CD14-positive monocyte (primary cell): Measurements from ENCODE around the gene ARHGEF1. TPM values are rescaled to one million over a fixed set of nuclear protein-coding genes. Genes with fewer than 3 reads are reported as not detected.
A peak's percentile ranks its signal among the peaks of the same experiment; 100 is the strongest.

ENCODE experiments used
- DNase-seq, 3 donors: peaks; one replicate each; pipeline ENCODE4 v3.0.0-alpha.2; 2011 to 2022
- H2AFZ ChIP-seq: 2 replicates; pipeline ENCODE4 v1.6.0; 2012; ENCODE audit warnings: mild to moderate bottlenecking, low read depth, low read length, inconsistent platforms; ENCODE audit not compliant: insufficient read depth, poor library complexity, severe bottlenecking
- H3K27ac ChIP-seq, 2 donors: 1 replicate in 1 of 2; 2 replicates in 1 of 2; pipeline ENCODE4 v1.5.1; 2012 to 2013; ENCODE audit warnings: low read length in 2 of 2, control low read depth in 1 of 2, inconsistent platforms in 1 of 2, low read depth in 1 of 2, mild to moderate bottlenecking in 1 of 2
- H3K27me3 ChIP-seq, 2 donors: one replicate each; pipeline versions ENCODE4 v1.6.0 to v1.6.1; 2011 to 2013; ENCODE audit warnings: low read length in 2 of 2; ENCODE audit not compliant: control insufficient read depth in 2 of 2, insufficient read depth in 2 of 2
- H3K36me3 ChIP-seq, 2 donors: replicated peaks in 1 of 2; 1 replicate in 1 of 2; 2 replicates in 1 of 2; pipeline versions ENCODE4 v1.5.1 to v1.6.1; 2012 to 2013; ENCODE audit warnings: low read length in 2 of 2, control low read depth in 1 of 2, inconsistent platforms in 1 of 2, mild to moderate bottlenecking in 1 of 2; ENCODE audit not compliant: insufficient read depth in 2 of 2, control insufficient read depth in 1 of 2
- H3K4me1 ChIP-seq, 2 donors: 1 replicate in 1 of 2; 2 replicates in 1 of 2; pipeline versions ENCODE4 v1.5.1 to v1.6.1; 2012 to 2013; ENCODE audit warnings: low read length in 2 of 2, control low read depth in 1 of 2, inconsistent platforms in 1 of 2, mild to moderate bottlenecking in 1 of 2, moderate library complexity in 1 of 2; ENCODE audit not compliant: insufficient read depth in 2 of 2, control insufficient read depth in 1 of 2
- H3K4me2 ChIP-seq: replicated peaks from 2 replicates; pipeline ENCODE3; 2012; ENCODE audit warnings: low read length, moderate library complexity, mild to moderate bottlenecking; ENCODE audit not compliant: poor library complexity, severe bottlenecking; ENCODE audit errors: extremely low read depth
- H3K4me3 ChIP-seq, 3 experiments: fragments of 200-600 bp in 1 of 3; sonication (generic) in 1 of 3; replicated peaks in 1 of 3; 1 replicate in 2 of 3; 2 replicates in 1 of 3; pipeline ENCODE4 v1.5.1; 2011 to 2013; ENCODE audit warnings: low read length in 3 of 3, mild to moderate bottlenecking in 3 of 3, control low read depth in 2 of 3, low read depth in 2 of 3, inconsistent platforms in 1 of 3, moderate library complexity in 1 of 3
- H3K79me2 ChIP-seq: 2 replicates; pipeline ENCODE4 v1.6.0; 2012; ENCODE audit warnings: mild to moderate bottlenecking, control low read depth, inconsistent platforms, low read length, moderate library complexity; ENCODE audit not compliant: insufficient read depth
- H3K9ac ChIP-seq: 2 replicates; pipeline ENCODE4 v1.6.0; 2017; ENCODE audit warnings: low read length, mild to moderate bottlenecking; ENCODE audit not compliant: insufficient read depth, poor library complexity, severe bottlenecking
- H3K9me3 ChIP-seq, 2 donors: replicated peaks in 1 of 2; 1 replicate in 1 of 2; 2 replicates in 1 of 2; pipeline versions ENCODE4 v1.5.1 to v1.6.1; 2012 to 2013; ENCODE audit warnings: low read length in 2 of 2, control low read depth in 1 of 2; ENCODE audit not compliant: control insufficient read depth in 1 of 2, insufficient read depth in 1 of 2
- H4K20me1 ChIP-seq: 2 replicates; pipeline ENCODE4 v1.6.0; 2012; ENCODE audit warnings: mild to moderate bottlenecking, low read length, control low read depth, moderate library complexity; ENCODE audit not compliant: insufficient read depth
- H3K27ac Mint-ChIP-seq, 7 donors: one replicate each; pipeline ENCODE4 v1.8.0; 2020; ENCODE audit warnings: mild to moderate bottlenecking in 7 of 7, mixed read lengths in 7 of 7, moderate library complexity in 6 of 7, inconsistent platforms in 2 of 7
- H3K27me3 Mint-ChIP-seq, 3 donors: one replicate each; pipeline ENCODE4 v1.8.0; 2021 to 2022; ENCODE audit warnings: low read depth in 3 of 3, mild to moderate bottlenecking in 3 of 3, mixed read lengths in 3 of 3, moderate library complexity in 3 of 3, inconsistent platforms in 1 of 3
- H3K36me3 Mint-ChIP-seq, 2 donors: one replicate each; pipeline ENCODE4 v1.8.0; 2020; ENCODE audit warnings: mixed read lengths in 2 of 2, inconsistent platforms in 1 of 2, mild to moderate bottlenecking in 1 of 2
- H3K4me1 Mint-ChIP-seq: one replicate; pipeline ENCODE4 v1.8.0; 2020; ENCODE audit warnings: mild to moderate bottlenecking, mixed read lengths
- H3K4me3 Mint-ChIP-seq, 2 donors: one replicate each; pipeline ENCODE4 v1.8.0; 2020; ENCODE audit warnings: mild to moderate bottlenecking in 2 of 2, mixed read lengths in 2 of 2, moderate library complexity in 1 of 2
- H3K9me3 Mint-ChIP-seq, 7 donors: one replicate each; pipeline ENCODE4 v1.8.0; 2020 to 2022; ENCODE audit warnings: mixed read lengths in 7 of 7, mild to moderate bottlenecking in 6 of 7, moderate library complexity in 6 of 7, inconsistent platforms in 2 of 7
- WGBS: methylation state at CpG from one replicate; pipeline ENCODE4 v1.1.5; 2013; ENCODE audit warnings: missing lambda C conversion rate; ENCODE audit not compliant: insufficient coverage; 5-methylcytosine and 5-hydroxymethylcytosine counted together
- intact Hi-C, 2 donors: fragments of 100-400 bp; cut with micrococcal nuclease; formaldehyde crosslinking; loops; one replicate each; pipeline versions ENCODE4 v1.15.0 to v1.15.1; 2023
- polyA plus RNA-seq, 3 donors: library from polyadenylated mRNA; depleted of rRNA in 1 of 3; unstranded in 2 of 3; stranded (reverse) in 1 of 3; fragments of 300-500 nt in 2 of 3; fragments of >200 nt in 1 of 3; fragmentation: Illumina TruSeq in 2 of 3; gene quantifications; 1 replicate in 2 of 3; 2 replicates in 1 of 3; pipeline ENCODE4 v1.2.3, GENCODE V29; 2012 to 2021
- TF ChIP-seq, protein P1 (sequence below): fragments of 200-600 bp; IDR thresholded peaks from one replicate; pipeline ENCODE4 v1.8.0; 2022; ENCODE audit warnings: antibody characterized with exemption, mild to moderate bottlenecking

Gene ARHGEF1
- polyA plus RNA-seq, 3 donors = 82.8 to 622 (median 95.5) TPM

DNA sequence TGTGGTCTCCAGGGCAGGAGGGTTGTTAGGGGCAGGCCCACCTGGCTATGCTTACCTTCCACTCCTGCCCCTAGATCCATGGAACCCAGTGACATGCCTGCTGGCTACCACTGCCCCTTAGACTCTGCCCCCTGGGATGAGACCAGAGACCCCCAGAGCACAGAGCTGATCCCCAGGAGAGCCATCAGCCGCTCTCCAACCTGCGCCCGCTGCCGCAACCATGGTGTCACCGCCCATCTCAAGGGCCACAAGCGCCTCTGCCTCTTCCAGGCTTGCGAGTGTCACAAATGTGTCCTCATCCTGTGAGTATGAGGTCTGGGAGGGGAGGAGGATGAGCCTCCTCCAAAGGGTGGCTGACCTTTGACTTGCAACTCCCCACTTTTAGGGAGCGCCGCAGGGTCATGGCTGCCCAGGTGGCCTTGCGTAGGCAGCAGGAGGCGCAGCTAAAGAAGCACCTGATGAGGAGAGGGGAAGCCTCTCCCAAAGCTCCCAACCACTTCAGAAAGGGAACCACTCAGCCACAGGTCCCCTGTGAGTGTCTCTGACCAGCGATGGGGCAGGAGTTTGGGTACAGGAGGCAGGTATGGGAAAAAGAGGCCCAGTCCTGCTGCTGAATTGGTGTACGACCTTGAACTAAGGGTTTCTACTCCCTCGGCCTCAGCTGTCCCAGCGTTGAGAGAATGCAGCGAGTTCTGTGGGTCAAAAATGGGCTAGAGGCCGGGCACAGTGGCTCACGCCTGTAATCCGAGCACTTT, 35.5 kb upstream of the ARHGEF1 start:
- no peak for DNase-seq
- no peaks in the 10 kb centered on the region for H3K4me1 ChIP-seq
- no peaks in the 10 kb centered on the region for H3K36me3 ChIP-seq
- H3K27ac ChIP-seq = no peak overlapping the region
- peaks cover 0 to 10% (median 5%) of the 10 kb centered on the region in 7 donors for H3K9me3 Mint-ChIP-seq
- H2AFZ ChIP-seq = no peak overlapping the region
- H3K27me3 ChIP-seq = peaks cover 2 to 7% of the 10 kb centered on the region in 2 donors
- no peaks in the 10 kb centered on the region for H3K9me3 ChIP-seq
- no peak overlapping the region for H3K9ac ChIP-seq
- WGBS = 93% methylated on average over 12 of the region's 19 CpGs
- no peaks in the 10 kb centered on the region for H3K4me1 Mint-ChIP-seq
- H3K4me3 Mint-ChIP-seq = peak overlapping the region in 1 of 2 donors; percentile 24
- no peak overlapping the region for H3K27ac Mint-ChIP-seq
- no peaks in the 10 kb centered on the region for H3K79me2 ChIP-seq
- no peak overlapping the region for H3K4me2 ChIP-seq
- H3K36me3 Mint-ChIP-seq = no peaks in the 10 kb centered on the region
- peaks cover 7 to 15% (median 13%) of the 10 kb centered on the region in 3 donors for H3K27me3 Mint-ChIP-seq
- H4K20me1 ChIP-seq = no peaks in the 10 kb centered on the region
- H3K4me3 ChIP-seq = no peak overlapping the region
- intact Hi-C loops = no loop called here
- TF ChIP-seq, protein P1, sequence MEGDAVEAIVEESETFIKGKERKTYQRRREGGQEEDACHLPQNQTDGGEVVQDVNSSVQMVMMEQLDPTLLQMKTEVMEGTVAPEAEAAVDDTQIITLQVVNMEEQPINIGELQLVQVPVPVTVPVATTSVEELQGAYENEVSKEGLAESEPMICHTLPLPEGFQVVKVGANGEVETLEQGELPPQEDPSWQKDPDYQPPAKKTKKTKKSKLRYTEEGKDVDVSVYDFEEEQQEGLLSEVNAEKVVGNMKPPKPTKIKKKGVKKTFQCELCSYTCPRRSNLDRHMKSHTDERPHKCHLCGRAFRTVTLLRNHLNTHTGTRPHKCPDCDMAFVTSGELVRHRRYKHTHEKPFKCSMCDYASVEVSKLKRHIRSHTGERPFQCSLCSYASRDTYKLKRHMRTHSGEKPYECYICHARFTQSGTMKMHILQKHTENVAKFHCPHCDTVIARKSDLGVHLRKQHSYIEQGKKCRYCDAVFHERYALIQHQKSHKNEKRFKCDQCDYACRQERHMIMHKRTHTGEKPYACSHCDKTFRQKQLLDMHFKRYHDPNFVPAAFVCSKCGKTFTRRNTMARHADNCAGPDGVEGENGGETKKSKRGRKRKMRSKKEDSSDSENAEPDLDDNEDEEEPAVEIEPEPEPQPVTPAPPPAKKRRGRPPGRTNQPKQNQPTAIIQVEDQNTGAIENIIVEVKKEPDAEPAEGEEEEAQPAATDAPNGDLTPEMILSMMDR = no peak

DNA sequence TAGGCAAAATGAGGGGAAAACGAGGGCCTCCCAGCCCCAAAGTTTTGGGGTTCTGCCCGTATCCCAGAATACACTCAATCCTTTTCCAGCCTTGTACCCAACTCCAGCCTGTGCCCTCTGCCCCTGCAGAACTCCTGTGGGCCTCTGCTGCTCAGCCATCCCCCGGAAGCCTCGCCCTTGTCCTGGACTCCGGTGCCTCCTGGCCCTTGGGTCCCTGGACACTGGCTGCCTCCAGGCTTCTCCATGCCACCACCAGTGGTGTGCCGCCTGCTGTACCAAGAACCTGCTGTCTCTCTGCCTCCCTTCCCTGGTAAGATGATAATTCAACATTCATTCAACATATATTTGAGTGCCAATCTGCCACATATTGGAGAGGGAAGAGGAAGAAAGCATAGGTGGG, 34.3 kb upstream of the ARHGEF1 start:
- no peak overlapping the region for H3K4me3 Mint-ChIP-seq
- H3K4me2 ChIP-seq = no peak overlapping the region
- peak overlapping the region in 2 of 7 donors; percentile 6 to 29 for H3K27ac Mint-ChIP-seq
- H3K36me3 Mint-ChIP-seq = no peaks in the 10 kb centered on the region
- TF ChIP-seq, protein P1 = no peak
- 100% methylated on average over 4 of the region's 6 CpGs for WGBS
- no peaks in the 10 kb centered on the region for H4K20me1 ChIP-seq
- no peak for DNase-seq
- H3K9me3 ChIP-seq = no peaks in the 10 kb centered on the region
- intact Hi-C loops = no loop called here
- peaks cover 2% of the 10 kb centered on the region for H3K4me1 Mint-ChIP-seq
- peaks cover 2 to 7% of the 10 kb centered on the region in 2 donors for H3K27me3 ChIP-seq
- no peak overlapping the region for H2AFZ ChIP-seq
- H3K79me2 ChIP-seq = no peaks in the 10 kb centered on the region
- H3K36me3 ChIP-seq = no peaks in the 10 kb centered on the region
- H3K27ac ChIP-seq = no peak overlapping the region
- H3K9ac ChIP-seq = no peak overlapping the region
- H3K27me3 Mint-ChIP-seq = peaks cover 7 to 15% (median 13%) of the 10 kb centered on the region in 3 donors
- peaks cover 0 to 2% of the 10 kb centered on the region in 2 donors for H3K4me1 ChIP-seq
- no peak overlapping the region for H3K4me3 ChIP-seq
- peaks cover 0 to 10% (median 5%) of the 10 kb centered on the region in 7 donors for H3K9me3 Mint-ChIP-seq
